Body of pancreas (tissue), 4 donors: ENCODE results near the gene KCTD20.
"Not testable (repeated sequence)": the region's sequence is repeated elsewhere in the genome, so short reads cannot be mapped to it uniquely, and the experiment has no call there.

ENCODE experiments used
- CTCF ChIP-seq, 7 experiments: fragments of 450-650 bp in 4 of 7; fragments of 200-600 bp in 3 of 7; sonication (generic) in 3 of 7; IDR thresholded peaks; one replicate each; pipeline ENCODE4 v1.5.1; 2016 to 2019; ENCODE audit warnings: antibody characterized with exemption in 7 of 7
- POLR2A ChIP-seq, 3 donors: fragments of 450-650 bp; IDR thresholded peaks; one replicate each; pipeline ENCODE4 v1.6.1; 2016; ENCODE audit warnings: antibody characterized with exemption in 3 of 3, mild to moderate bottlenecking in 2 of 3

- not testable (repeated sequence) for TF ChIP-seq CTCF, POLR2A (IDR thresholded peaks at IDR 0.05)
These were observed 40.5 kb downstream of the KCTD20 start for GRCh38 chr6:36483326-36483725.
